CMK (cell line): ENCODE results near the gene AGAP6.
"Not testable (repeated sequence)": the region's sequence is repeated elsewhere in the genome, so short reads cannot be mapped to it uniquely, and the experiment has no call there.

Experiments used
- DNase-seq: peaks from one replicate; pipeline ENCODE4 v3.0.0-alpha.2; 2010; ENCODE audit warnings: low read depth

AGAP6 gene

GRCh38 chr10:49988376-49988775, at the start of gene AGAP6:
TSS of gene AGAP6 (plus strand) at chr10:49988406. CDS start at chr10:49988716, 310 bp downstream.
- not testable (repeated sequence) for DNase-seq

GRCh38 chr10:49941447-49942338, 46.5 kb upstream of the AGAP6 start, which contains the start of the genes PARG and TIMM23B:
TSS of gene PARG (minus strand) at chr10:49942027. CDS start at chr10:49941725, 302 bp downstream.
TSS of gene TIMM23B (plus strand) at chr10:49942053. CDS start at chr10:49942195, 142 bp downstream.
- not testable (repeated sequence) for DNase-seq

- DNase-seq: not testable (repeated sequence)
Measured at GRCh38 chr10:49942339-49942705, 45.9 kb upstream of the AGAP6 start.

GRCh38 chr10:49943607-49944006, 44.6 kb upstream of the AGAP6 start:
- DNase-seq: not testable (repeated sequence)

GRCh38 chr10:49948142-49948541, 40.1 kb upstream of the AGAP6 start:
- DNase-seq: not testable (repeated sequence)

- not testable (repeated sequence) for DNase-seq
Measured at GRCh38 chr10:49948737-49949136, 39.5 kb upstream of the AGAP6 start.

- not testable (repeated sequence) for DNase-seq
Measured at GRCh38 chr10:49952006-49952405, 36.2 kb upstream of the AGAP6 start.

GRCh38 chr10:49953122-49953521, 35.1 kb upstream of the AGAP6 start:
- DNase-seq: not testable (repeated sequence)

GRCh38 chr10:49970331-49970857, 17.8 kb upstream of the AGAP6 start:
- DNase-seq: not testable (repeated sequence)

GRCh38 chr10:49971466-49971865, 16.7 kb upstream of the AGAP6 start:
- not testable (repeated sequence) for DNase-seq

- DNase-seq: not testable (repeated sequence)
Measured at GRCh38 chr10:49972094-49972493, 16.1 kb upstream of the AGAP6 start.

GRCh38 chr10:49977756-49978155, 10.4 kb upstream of the AGAP6 start:
- not testable (repeated sequence) for DNase-seq

- DNase-seq: not testable (repeated sequence)
Measured at GRCh38 chr10:49987207-49987606, 999 bp upstream of the AGAP6 start.

- DNase-seq: not testable (repeated sequence)
Measured at GRCh38 chr10:49995321-49995720, 7.1 kb downstream of the AGAP6 start.

- not testable (repeated sequence) for DNase-seq
Measured at GRCh38 chr10:50014024-50014423, 25.8 kb downstream of the AGAP6 start.

- not testable (repeated sequence) for DNase-seq
Measured at GRCh38 chr10:50015596-50016220, 27.5 kb downstream of the AGAP6 start.

- not testable (repeated sequence) for DNase-seq
Measured at GRCh38 chr10:50016926-50017325, 28.7 kb downstream of the AGAP6 start.

GRCh38 chr10:50017646-50018045, 29.4 kb downstream of the AGAP6 start:
- DNase-seq: not testable (repeated sequence)

- DNase-seq: not testable (repeated sequence)
Measured at GRCh38 chr10:50019279-50019678, 31.1 kb downstream of the AGAP6 start.

GRCh38 chr10:50020451-50021024, 32.3 kb downstream of the AGAP6 start:
- DNase-seq: not testable (repeated sequence)

- no peak for DNase-seq
Measured at GRCh38 chr10:50021646-50022045, 33.4 kb downstream of the AGAP6 start.
